ENCODE data around the gene ST7.
"Not testable (repeated sequence)": the region's sequence is repeated elsewhere in the genome, so short reads cannot be mapped to it uniquely, and the experiment has no call there.

DNA sequence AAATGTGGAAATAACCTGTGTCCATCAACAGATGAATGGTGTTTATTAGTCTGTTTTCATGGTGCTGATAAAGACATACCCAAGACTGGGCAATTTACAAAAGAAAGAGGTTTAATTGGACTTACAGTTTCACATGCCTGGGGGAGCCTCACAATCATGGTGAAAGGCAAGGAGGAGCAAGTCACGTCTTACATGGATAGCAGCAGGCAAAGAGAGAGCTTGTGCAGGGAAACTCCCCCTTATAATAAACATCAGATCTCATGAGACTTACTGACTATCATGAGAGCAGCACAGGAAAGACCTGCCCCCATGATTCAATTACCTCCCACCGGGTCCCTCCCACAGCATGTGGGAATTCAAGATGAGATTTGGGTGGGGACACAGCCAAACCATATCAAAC is 292.4 kb downstream of the ST7 start:
- not testable (repeated sequence) for TF ChIP-seq ZFP91 (CRISPR knock-in tag; IDR thresholded peaks at IDR 0.05; ENCODE audit: borderline replicate concordance); NR2F2 (IDR thresholded peaks at IDR 0.05; ENCODE audit: borderline replicate concordance, low read depth); ZNF619 (CRISPR knock-in tag; IDR thresholded peaks at IDR 0.05); REPIN1 (CRISPR knock-in tag; IDR thresholded peaks at IDR 0.05; ENCODE audit: borderline replicate concordance, low read depth); ZNF331 (CRISPR knock-in tag; IDR thresholded peaks at IDR 0.05); TAF1 (CRISPR knock-in tag; IDR thresholded peaks at IDR 0.05); ZBTB7A (CRISPR knock-in tag; IDR thresholded peaks at IDR 0.05); SIN3A (IDR thresholded peaks at IDR 0.05; ENCODE audit: borderline replicate concordance, low read depth, low read length); CTCF (CRISPR knock-in tag; IDR thresholded peaks at IDR 0.05)
